Endothelial cell of umbilical vein (primary cell): ENCODE measurements around the gene NETO1.

ENCODE experiments used
- FOS ChIP-seq: IDR thresholded peaks from 2 replicates; pipeline ENCODE4 v1.6.1; 2011; ENCODE audit warnings: mild to moderate bottlenecking, low read length, moderate library complexity, borderline replicate concordance; ENCODE audit not compliant: insufficient read depth
- MAX ChIP-seq: IDR thresholded peaks from 2 replicates; pipeline ENCODE4 v1.6.1; 2011; ENCODE audit not compliant: insufficient read depth, insufficient read length
- POLR2A ChIP-seq: IDR thresholded peaks from 2 replicates; pipeline ENCODE4 v1.6.1; 2012; ENCODE audit warnings: low read depth, mild to moderate bottlenecking, control low read depth, low read length
- POLR2AphosphoS5 ChIP-seq: IDR thresholded peaks from 2 replicates; pipeline ENCODE4 v1.6.1; 2012; ENCODE audit warnings: low read depth, mild to moderate bottlenecking, control low read depth, low read length, moderate library complexity; ENCODE audit not compliant: insufficient read depth
- TF ChIP-seq, protein P1 (sequence below), 2 donors: IDR thresholded peaks; 1 replicate in 1 of 2; 2 replicates in 1 of 2; pipeline ENCODE4 v1.5.1; 2011; ENCODE audit warnings: low read length in 2 of 2, mild to moderate bottlenecking in 2 of 2, moderate library complexity in 2 of 2, control low read depth in 1 of 2, inconsistent platforms in 1 of 2, low read depth in 1 of 2; ENCODE audit not compliant: insufficient read depth in 1 of 2; ENCODE audit errors: extremely low read depth in 1 of 2

GRCh38 chr18:72826736-72827135, 41.1 kb downstream of the NETO1 start:
- TF ChIP-seq, protein P1, sequence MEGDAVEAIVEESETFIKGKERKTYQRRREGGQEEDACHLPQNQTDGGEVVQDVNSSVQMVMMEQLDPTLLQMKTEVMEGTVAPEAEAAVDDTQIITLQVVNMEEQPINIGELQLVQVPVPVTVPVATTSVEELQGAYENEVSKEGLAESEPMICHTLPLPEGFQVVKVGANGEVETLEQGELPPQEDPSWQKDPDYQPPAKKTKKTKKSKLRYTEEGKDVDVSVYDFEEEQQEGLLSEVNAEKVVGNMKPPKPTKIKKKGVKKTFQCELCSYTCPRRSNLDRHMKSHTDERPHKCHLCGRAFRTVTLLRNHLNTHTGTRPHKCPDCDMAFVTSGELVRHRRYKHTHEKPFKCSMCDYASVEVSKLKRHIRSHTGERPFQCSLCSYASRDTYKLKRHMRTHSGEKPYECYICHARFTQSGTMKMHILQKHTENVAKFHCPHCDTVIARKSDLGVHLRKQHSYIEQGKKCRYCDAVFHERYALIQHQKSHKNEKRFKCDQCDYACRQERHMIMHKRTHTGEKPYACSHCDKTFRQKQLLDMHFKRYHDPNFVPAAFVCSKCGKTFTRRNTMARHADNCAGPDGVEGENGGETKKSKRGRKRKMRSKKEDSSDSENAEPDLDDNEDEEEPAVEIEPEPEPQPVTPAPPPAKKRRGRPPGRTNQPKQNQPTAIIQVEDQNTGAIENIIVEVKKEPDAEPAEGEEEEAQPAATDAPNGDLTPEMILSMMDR (IDR thresholded peaks at IDR 0.05; ENCODE audit: extremely low read depth in 1 of 2, insufficient read depth in 1 of 2, low read depth in 1 of 2, low read length in 2 of 2), result no peak
- TF ChIP-seq FOS (no peak), POLR2A (no peak), MAX (no peak), POLR2AphosphoS5 (no peak)
